ENCODE data around the gene FGGY.
"Not testable (repeated sequence)": the region's sequence is repeated elsewhere in the genome, so short reads cannot be mapped to it uniquely, and the experiment has no call there.

FGGY gene

GRCh38 chr1:59556802-59557548, 260.1 kb downstream of the FGGY start:
- no peak for DNase-seq

GRCh38 chr1:59557549-59557885, 260.6 kb downstream of the FGGY start:
- DNase-seq: no peak

GRCh38 chr1:59558580-59558979, 261.7 kb downstream of the FGGY start:
- DNase-seq: not testable (repeated sequence)

GRCh38 chr1:59560807-59561450, 264.0 kb downstream of the FGGY start:
- no peak for DNase-seq

GRCh38 chr1:59561796-59562195, 264.9 kb downstream of the FGGY start:
- DNase-seq: no peak

GRCh38 chr1:59564192-59564891, 267.4 kb downstream of the FGGY start:
- no peak for DNase-seq

- no peak for DNase-seq
These were observed 268.9 kb downstream of the FGGY start for GRCh38 chr1:59565611-59566410.

- DNase-seq: no peak
These were observed 271.5 kb downstream of the FGGY start for GRCh38 chr1:59568158-59568935.

GRCh38 chr1:59569198-59569597, 272.3 kb downstream of the FGGY start:
- DNase-seq: no peak

GRCh38 chr1:59570524-59570923, 273.6 kb downstream of the FGGY start:
- DNase-seq: no peak

GRCh38 chr1:59574085-59574484, 277.2 kb downstream of the FGGY start:
- DNase-seq: no peak

- DNase-seq: no peak
These were observed 280.9 kb downstream of the FGGY start for GRCh38 chr1:59577774-59578173.

- DNase-seq: no peak
These were observed 282.3 kb downstream of the FGGY start for GRCh38 chr1:59579222-59579621.

- no peak for DNase-seq
These were observed 283.4 kb downstream of the FGGY start for GRCh38 chr1:59580257-59580656.

- DNase-seq: not testable (repeated sequence)
These were observed 295.5 kb downstream of the FGGY start for GRCh38 chr1:59592410-59592809.

GRCh38 chr1:59592924-59593323, 296.0 kb downstream of the FGGY start:
- no peak for DNase-seq

- DNase-seq: no peak
These were observed 297.2 kb downstream of the FGGY start for GRCh38 chr1:59593798-59594790.

GRCh38 chr1:59595774-59596173, 298.9 kb downstream of the FGGY start:
- no peak for DNase-seq

GRCh38 chr1:59596432-59596831, 299.5 kb downstream of the FGGY start:
- DNase-seq: no peak

GRCh38 chr1:59596956-59597355, 300.1 kb downstream of the FGGY start:
- no peak for DNase-seq
